Measurements from ENCODE around the gene TANGO2. TPM values are rescaled to one million over a fixed set of nuclear protein-coding genes. Genes with fewer than 3 reads are reported as not detected.

The TANGO2 gene
- total and polyA plus RNA-seq, 2 of the 8 experiments (the other 6 are each of a cell fraction or from before 2014, with no cell fraction given): 10.1 to 18.4 TPM

DNA sequence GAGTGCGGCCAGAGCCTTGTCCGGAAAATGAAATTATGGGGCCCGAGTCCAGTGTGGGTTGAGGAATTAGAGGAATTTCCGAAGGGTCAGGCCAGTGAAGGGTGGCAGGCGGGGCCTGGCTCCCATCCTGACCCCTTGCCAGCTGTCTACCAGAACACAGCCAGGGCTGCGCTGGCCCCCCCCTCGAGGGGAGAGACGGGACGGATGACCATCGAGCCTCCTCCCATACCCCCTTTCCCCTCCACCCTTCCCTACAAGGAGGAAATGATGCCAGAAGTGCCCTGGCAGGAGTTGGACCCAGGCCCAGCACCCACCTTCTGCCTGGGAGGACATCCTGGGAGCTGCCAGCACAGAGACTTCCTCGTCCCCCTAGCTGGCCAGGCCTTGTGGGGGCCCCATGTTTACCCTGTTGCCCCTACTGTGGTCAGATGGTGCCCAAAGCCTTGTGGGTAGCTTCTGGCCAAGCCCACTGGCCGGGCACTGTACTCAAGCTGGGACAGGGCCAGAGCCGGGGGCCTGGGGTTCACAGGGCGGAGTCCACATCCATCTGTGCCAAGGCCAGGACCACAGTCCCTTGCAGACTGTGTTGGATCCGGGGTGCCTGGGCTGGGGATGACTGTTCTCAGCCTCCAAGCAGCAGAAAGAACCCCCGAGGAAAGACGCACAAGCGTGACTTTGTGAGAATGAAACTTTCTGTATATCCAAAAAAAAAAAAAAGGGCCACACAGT lies 25.1 kb upstream of the TANGO2 start:
- 89% methylated on average over 16 of the region's 18 CpGs; no CpG with 5 or more reads in 1 of the 2 experiments for WGBS, 2 experiments (ENCODE audit: extremely low coverage in 1 of 2, insufficient coverage in 1 of 2, insufficient read length in 1 of 2, insufficient replicate concordance in 2 of 2, low coverage in 1 of 2, low lambda C conversion rate in 2 of 2, missing lambda C conversion rate in 1 of 2)
- Histone ChIP-seq H2BK12ac (ENCODE audit: low read depth, low read length) (no peak overlapping the region), H2BK15ac (ENCODE audit: low read length) (no peak overlapping the region), H2BK5ac (ENCODE audit: low read depth, low read length) (no peak overlapping the region), H3K4me3 (ENCODE audit: extremely low read depth in 1 of 4, insufficient read depth in 2 of 4, low read depth in 3 of 4, low read length in 4 of 4) (no peak overlapping the region), H3K14ac (ENCODE audit: insufficient read length) (no peak overlapping the region), H3K4me1 (replicated peaks in 1 of 4; ENCODE audit: control insufficient read depth in 3 of 4, insufficient read depth in 4 of 4, low read length in 3 of 4) (peaks cover 4 to 30% (median 18%) of the 10 kb centered on the region in 4 experiments), H2AFZ (ENCODE audit: low read length) (no peak overlapping the region), H3K36me3 (ENCODE audit: control insufficient read depth in 2 of 4, insufficient read depth in 4 of 4, low read length in 3 of 4) (no peaks in the 10 kb centered on the region), H3K9ac (replicated peaks in 1 of 4; ENCODE audit: extremely low read depth in 1 of 4, low read depth in 3 of 4, low read length in 3 of 4) (no peak overlapping the region), H2BK20ac (ENCODE audit: low read length) (no peak overlapping the region), H3K27me3 (replicated peaks in 1 of 4; ENCODE audit: control insufficient read depth in 3 of 4, extremely low read depth in 1 of 4, insufficient read depth in 3 of 4, low read length in 3 of 4) (no peaks in the 10 kb centered on the region), H2AK5ac (ENCODE audit: low read depth, low read length) (no peak overlapping the region), H4K20me1 (replicated peaks in 1 of 2; ENCODE audit: control insufficient read depth in 1 of 2, insufficient read depth in 2 of 2, low read length in 2 of 2) (peaks cover 2 to 4% of the 10 kb centered on the region in 2 experiments), H4K8ac (ENCODE audit: extremely low read depth, insufficient read depth, low read length) (no peak overlapping the region), H3K18ac (ENCODE audit: extremely low read depth, low read length) (no peak overlapping the region), H3K56ac (replicated peaks; ENCODE audit: insufficient read length, low read depth, low read length) (no peak overlapping the region), H4K5ac (ENCODE audit: insufficient read length, low read depth, low read length) (no peak overlapping the region), H3K9me3 (ENCODE audit: insufficient read depth in 2 of 2, low read depth in 1 of 2, low read length in 1 of 2) (no peaks in the 10 kb centered on the region), H3K27ac (ENCODE audit: low read depth, low read length) (no peak overlapping the region), H2BK120ac (replicated peaks; ENCODE audit: low read depth, low read length) (no peak overlapping the region), H3K23me2 (ENCODE audit: low read depth, low read length) (peaks cover 6% of the 10 kb centered on the region; the same call in 1 of the 2 replicates), H3K4me2 (ENCODE audit: insufficient read depth in 1 of 2, low read depth in 2 of 2, low read length in 2 of 2) (no peak overlapping the region), H3K23ac (ENCODE audit: insufficient read length) (no peak overlapping the region), H3K79me1 (ENCODE audit: low read depth, low read length) (peaks cover 3% of the 10 kb centered on the region), H3K79me2 (ENCODE audit: control insufficient read depth in 1 of 2, insufficient read depth in 2 of 2, low read length in 2 of 2) (no peaks in the 10 kb centered on the region), H4K91ac (replicated peaks; ENCODE audit: insufficient read length, low read length) (no peak overlapping the region), H3K4ac (replicated peaks; ENCODE audit: insufficient read length, low read depth, low read length) (no peak overlapping the region)
- POLR2A ChIA-PET (ENCODE audit: partially characterized antibody): interaction anchor here (1.1 kb wide), 1 partner anchor 25 kb away, joined by 4 read pairs; no protein-coding TSS in a partner anchor
- DNase-seq (ENCODE audit: low read depth in 1 of 2, low spot score in 2 of 2) (no peak), FAIRE-seq (no peak)
- CTCF ChIA-PET (ENCODE audit: partially characterized antibody): interaction anchor here (4.3 kb wide), 1 partner anchor 18 kb away, joined by 25 read pairs; no protein-coding TSS in a partner anchor
- TF ChIP-seq FOSL1 (IDR thresholded peaks at IDR 0.05; ENCODE audit: insufficient read depth, low read depth, low read length) (no peak), EP300 (IDR thresholded peaks at IDR 0.05; ENCODE audit: borderline replicate concordance in 1 of 2, low read depth in 2 of 2, low read length in 2 of 2) (no peak), TBP (IDR thresholded peaks at IDR 0.05; ENCODE audit: low read depth, low read length) (no peak), ASH2L (IDR thresholded peaks at IDR 0.05; ENCODE audit: low read length) (no peak), GTF2F1 (IDR thresholded peaks at IDR 0.05; ENCODE audit: borderline replicate concordance, low read depth, low read length) (no peak), RFX5 (IDR thresholded peaks at IDR 0.05; ENCODE audit: borderline replicate concordance, low read depth, low read length) (no peak), BCL11A (IDR thresholded peaks at IDR 0.05; ENCODE audit: low read depth in 2 of 2, low read length in 2 of 2) (no peak)

Data from H1 (cell line).